HL-60/S4 treated with phorbol 12-myristate 13-acetate at 8.2 ng/mL for 4 days and 3 days (cell line): ENCODE measurements around the gene CD300H.
"Not testable (repeated sequence)": the region's sequence is repeated elsewhere in the genome, so short reads cannot be mapped to it uniquely, and the experiment has no call there.

Experiments
- in situ Hi-C: fragments of 300-500 bp; cut with MboI; formaldehyde crosslinking; loops from 2 replicates; pipeline ENCODE4 v1.15.0; 2022; ENCODE audit warnings: low sequenced_read_pairs

The CD300H gene

DNA sequence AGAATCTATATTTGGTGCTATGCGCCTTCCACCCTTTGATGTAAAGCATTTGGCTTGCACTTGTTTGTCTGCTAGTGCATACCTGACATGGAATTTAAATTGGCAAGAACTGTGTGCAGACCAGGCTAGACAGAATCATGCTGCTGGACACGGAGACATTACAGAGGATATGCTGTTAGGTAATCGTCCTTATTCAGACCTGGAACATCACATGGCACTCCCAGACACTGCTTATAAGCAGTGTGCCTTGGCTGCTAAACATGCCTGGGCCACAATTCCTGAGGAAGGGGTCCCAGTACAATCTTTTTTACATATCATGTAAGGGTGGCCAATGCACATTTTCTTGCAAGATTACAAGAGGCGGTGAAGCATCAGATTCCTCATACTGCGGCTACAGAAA lies 18.4 kb upstream of the CD300H start:
- in situ Hi-C loops, result no loop called here

DNA sequence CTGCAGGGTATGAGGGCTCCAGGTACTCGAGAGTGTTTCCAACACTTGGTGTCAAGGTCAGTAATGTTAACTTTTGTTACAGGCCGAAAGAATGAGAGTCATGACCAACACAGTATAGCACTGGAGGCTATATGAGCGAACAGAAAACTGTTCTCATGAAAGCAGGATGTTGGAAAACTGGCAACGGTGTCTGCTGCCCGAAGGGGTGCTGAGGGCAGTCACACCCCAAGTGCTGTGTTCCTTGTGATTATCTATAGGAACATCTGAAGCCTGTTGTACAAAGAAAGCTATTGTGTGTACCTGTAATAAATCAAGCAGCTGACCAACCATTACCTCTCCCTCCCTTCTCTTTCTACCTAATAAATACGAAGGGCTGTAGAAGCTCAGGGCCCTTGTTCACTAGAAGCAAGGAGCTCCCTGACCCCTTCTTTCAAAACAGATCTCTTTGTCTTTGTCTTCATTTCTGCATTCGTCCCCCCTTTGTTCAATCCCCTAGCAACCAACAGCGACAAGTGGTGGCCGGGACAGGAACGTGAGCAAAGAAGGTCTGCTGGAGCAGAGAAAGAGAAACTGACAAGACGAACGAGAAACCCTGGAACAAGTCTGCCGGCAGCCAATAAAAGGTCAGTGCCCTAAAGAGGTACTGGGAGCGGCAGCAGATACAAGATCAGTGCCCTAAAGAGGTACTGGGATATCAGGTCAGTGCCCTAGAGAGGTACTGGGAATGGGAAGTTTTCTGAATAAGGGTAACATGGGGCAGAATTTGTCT lies 17.2 kb upstream of the CD300H start:
- in situ Hi-C loops, result no loop called here

DNA sequence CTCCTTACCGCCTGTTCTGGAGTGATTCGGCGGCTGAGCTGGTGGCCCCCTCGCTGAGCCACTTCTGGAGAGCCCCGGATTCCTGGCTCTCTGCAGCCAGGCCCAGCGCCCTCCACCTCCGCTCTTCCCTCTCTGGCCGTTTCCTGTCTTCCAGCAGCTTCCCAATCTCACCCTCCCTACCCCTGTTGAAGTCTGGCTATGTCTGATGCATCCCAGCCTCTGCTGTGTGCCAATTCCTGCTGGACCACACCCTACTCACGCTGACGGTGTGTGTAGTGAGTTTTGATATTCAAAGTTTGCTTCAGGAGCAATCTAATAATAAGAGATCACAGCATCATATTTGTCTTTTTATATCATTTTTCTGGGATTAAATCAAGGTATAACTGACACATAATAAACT lies 15.3 kb upstream of the CD300H start:
- in situ Hi-C loops, result no loop called here

DNA sequence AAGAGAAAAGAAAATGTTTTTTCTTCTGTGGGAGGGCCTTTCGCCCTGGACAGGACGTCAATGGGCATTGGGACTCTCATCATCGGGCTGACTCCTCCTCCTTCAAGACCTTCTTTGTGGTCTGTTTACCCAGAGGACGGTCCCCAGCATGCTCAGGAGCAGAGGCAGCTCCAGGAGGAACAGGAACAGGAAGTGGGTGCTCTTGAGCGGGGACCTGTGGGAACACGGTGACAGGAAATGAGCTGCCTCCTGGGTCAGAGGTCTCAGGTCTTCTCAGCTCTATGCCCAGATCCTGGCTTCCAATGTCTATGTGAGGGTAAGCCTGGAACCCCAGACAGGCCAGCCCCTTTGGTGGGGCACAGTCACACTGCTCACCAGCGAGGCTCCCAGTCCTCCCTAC lies 12.6 kb upstream of the CD300H start:
- in situ Hi-C loops, result no loop called here

DNA sequence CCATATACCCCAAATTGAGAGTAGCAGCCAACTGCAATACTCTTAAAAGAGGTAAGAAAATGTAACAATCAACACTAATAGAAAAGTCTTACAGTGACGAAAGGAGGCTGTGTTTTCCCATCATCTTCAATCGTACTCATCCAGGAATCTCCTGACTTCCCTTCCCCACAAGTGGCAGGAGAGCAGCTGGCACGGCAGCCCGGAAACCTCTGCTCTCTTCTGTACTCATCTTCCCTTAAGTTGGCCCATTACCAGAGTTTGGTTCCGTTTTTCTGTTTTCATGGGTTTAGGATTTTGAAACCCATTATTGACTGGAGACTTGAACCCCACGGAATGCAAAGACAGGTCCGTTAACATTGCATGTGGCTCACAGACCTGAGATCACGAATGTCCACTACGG lies 11.7 kb upstream of the CD300H start:
- in situ Hi-C loops, result no loop called here

DNA sequence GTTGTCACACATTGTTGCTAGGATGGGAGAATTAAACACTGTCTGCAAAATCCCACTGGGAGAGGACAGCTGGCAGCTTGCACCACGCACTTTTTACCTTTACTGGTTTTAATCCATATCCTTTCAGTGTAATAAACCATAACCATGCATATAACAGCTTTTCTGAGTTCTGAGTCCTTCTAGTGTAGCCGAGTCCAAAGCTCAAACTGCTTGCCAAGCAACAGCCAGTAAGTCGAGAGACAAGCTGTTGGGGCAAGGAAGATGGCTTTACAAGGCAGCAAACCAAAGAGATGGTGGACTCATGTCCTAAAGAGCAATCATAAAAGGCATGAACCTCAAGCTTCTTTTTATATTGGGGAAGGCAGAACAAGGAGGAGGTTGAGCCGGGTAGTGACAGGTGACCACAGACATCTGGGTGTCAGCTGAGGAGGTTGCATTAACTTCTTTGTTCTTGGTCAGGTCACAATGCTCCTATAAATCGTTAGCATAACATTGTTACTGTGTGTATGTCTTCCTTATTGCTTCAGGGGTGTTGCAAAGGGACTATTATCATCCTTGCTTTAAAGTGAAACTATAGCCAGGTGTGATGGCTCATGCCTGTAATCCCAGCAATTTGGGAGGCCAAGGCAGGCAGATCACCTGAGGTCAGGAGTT lies 7.3 kb upstream of the CD300H start:
- in situ Hi-C loops, result no loop called here

DNA sequence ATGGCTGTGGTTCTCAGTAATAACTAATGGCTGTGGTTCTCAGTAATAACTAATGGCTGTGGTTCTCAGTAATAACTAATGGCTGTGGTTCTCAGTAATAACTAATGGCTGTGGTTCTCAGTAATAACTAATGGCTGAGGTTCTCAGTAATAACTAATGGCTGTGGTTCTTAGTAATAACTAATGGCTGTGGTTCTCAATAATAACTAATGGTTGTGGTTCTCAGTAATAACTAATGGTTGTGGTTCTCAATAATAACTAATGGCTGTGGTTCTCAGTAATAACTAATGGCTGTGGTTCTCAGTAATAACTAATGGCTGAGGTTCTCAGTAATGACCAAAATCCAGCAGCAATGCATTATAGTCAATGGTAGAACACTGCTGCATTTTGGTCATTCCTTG lies 6.3 kb upstream of the CD300H start:
- in situ Hi-C loops, result not testable (repeated sequence)

DNA sequence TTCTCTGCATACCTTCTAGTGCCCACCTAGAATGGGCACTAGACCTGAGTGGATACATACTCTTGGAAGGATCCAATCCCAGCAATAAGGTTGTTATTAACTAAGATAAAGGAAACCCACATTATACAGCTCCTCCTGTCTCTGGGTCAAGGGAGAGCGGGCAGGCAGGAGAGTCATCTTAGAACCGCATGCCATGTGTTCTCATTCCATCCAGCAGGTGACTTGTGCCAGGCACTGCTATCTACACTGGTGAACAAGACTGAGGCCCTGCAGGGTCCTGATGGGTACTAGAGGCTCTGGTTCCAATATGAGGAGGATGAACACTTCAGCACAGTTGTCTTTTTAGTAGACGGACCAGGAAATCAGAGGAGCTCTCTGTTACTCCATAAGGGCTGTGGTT lies 5.9 kb upstream of the CD300H start:
- in situ Hi-C loops, result no loop called here

DNA sequence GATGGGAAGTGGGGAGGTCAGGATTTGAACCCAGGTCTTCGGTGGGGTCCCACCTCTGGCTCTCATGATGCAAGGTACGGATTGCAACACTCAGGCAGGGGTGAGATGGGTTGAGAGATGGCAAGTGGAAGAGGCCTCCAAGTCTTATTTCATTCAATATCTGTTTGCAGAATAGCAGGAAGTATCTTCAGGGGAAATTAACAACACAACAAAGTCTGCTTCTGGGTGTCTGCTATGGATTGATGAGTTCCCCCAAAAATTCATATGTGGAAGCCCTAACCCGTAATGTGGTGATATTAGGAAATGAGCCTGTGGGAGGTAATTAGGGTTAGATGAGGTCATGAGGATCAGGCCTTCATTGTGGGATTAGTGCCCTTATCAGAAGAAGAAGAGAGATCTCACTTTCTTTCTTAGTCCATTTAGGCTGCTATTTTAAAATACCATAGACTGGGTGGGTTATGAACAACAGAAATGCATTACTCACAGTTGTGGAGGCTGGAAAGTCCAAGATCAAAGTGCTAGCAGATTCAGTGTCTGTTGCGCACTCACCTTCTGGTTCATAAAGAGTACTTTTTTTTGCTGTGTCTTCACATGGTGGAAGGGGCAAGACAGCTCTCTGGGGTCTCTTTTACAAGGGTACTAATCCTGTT lies 4.4 kb upstream of the CD300H start:
- in situ Hi-C loops, result no loop called here

DNA sequence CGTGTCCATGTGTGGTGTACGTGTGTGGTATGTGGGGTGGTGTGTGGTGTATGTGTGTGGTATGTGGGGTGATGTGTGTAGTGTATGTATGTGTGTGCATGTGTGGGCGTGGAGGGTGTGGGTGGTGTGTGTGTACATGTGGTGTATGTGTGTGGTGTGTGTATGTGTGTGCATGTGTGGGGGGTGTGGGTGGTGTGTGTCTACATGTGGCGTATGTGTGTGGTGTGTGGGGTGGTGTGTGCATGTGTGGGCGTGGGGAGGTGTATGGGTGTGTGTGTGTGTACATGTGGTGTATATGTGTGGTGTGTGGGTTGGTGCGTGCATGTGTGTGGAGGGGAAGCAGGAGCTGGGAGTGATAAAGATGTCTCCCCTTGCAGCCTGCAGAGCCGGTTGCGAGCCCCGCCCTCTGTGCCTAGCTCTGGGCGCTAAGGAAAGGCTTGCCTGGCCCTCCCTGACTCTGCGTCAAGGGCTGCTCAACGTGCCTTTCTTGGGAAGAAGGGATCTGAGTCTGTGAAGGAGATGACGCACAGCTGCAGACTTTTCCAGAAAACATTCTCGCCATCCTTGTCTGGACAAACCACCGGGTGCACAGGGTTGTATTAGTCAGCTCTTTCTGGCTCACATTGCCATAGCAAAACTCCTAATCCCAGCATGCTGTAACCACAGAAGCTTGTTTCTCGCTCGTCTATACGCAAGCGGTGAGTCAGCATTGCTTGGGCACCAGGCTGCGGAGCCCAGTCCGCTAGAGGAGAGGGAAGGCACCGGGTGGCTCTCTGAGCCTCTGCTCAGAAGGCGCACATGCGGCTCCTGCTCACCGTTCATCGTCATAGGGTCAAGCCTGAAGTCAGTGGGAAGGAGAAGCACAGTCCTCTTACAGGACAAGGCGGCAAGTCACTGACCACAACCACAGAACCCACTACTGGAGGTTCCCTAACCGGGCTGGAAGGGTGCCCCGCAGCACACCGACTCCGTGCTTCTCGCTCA lies 2.0 kb upstream of the CD300H start:
- in situ Hi-C loops, result no loop called here

DNA sequence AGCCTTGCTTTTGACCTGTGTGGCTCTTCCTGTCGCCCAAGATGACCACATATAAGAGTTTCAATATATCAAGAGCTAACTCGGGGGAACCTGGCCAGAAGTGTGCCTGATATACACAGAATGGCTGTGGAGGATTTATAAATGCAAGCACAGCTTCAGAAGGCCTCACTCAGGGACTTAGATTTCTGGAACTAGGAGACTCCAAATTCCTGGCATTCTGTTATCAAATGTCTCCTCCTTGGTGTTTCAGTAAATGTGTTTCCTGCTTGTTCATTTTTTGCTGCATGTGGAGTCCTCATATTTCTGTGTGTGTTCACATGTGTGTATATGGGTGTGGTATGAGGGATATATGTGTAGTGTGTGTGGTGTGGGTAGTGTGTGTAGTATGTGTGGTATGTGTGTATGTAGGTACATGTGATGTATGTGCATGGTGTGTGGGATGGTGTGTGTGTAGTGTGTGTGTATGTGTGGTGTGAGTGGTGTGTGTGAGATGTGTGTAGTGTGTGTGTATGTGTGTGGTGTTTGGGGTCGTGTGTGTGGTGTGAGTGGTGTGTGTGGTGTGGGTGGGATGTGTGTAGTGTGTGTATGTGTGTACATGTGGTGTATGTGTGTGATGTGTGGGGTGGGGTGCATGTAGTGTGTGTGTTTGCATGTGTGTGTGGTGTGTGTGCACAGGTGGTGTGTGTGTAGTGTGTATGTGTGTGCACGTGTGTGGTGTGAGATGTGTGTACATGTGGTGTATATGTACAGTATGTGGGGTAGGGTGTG lies 981 bp upstream of the CD300H start:
- in situ Hi-C loops, result no loop called here

DNA sequence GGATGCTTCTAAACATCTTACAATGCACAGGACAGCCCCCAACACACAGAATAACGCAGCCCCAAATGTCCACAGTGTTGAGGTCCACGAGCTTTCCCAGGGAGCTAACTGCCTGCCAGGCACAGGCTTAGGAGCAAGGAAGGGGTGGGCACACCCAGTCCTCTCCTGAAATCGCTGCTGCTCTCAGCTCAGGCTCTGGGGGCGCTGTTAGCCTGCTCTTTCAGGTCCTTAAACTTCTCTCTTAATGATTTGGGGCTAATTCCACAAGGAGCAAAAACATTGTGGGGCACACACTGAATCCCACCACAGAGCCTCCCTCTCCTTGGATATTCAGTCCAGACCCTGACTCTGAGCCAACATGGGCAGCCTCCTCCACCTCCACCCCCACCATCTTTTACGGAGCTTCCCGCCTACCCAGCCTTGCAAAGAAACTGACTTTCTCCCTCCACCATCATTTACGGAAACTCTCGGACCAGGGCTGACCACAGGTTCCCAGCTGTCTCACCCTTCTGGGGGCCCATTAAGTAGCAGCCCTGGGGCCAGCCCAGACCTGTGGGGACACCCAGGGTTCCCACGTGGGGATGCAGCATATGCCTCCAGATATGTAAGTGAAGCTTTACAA lies 1.1 kb downstream of the CD300H start:
- in situ Hi-C loops, result no loop called here

DNA sequence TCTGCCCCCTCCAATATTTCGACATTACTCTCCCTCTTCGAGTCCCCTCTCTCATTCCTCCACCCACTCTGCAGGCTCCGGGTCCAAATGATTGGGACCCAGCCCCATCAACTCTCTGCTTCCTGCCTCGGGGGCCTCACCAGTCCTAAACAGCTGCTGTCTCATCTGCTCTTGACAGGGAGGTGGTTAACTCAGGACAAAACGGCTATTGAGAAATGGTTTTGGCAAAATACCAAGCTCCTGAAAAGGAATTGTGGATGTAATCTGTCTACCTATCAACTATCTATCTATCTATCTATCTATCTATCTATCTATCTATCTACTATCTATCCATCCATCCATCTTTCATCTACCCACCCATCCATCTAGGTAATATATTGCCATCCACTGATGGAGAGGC lies 2.2 kb downstream of the CD300H start:
- in situ Hi-C loops, result no loop called here

DNA sequence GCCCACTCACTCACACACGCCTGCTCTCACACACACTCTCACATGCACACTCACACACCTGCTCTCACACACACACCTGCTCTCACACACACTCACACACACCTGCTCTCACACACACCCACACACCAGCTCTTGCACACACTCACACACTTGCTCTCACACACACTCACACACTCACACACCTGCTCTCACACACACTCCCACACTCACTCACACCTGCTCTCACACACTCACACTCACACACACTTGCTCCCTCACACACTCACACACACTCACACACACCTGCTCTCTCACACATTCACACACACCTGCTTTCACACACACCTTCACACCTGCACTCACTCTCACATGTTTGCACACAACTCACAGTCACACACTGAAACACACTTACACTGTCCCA lies 4.0 kb downstream of the CD300H start:
- in situ Hi-C loops, result no loop called here

DNA sequence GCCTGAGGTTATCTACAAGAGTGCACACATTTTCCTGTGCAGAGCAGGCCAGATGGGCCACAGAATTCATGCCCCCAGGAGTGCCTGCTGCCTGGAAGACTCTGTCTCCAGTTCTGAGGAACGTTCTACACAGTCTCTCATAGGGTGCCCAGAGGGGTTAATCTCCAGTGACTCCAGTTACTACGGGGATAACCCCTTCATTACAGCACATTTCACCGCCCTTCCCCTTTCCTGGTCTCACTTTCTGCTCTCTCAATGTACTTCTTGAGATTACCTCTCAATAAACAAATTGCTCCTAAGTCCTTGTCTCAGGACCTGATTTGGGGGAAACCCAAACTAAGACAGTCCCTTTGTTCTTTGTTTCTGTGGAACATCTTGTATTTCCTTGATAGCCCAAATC lies 5.7 kb downstream of the CD300H start:
- in situ Hi-C loops, result no loop called here

DNA sequence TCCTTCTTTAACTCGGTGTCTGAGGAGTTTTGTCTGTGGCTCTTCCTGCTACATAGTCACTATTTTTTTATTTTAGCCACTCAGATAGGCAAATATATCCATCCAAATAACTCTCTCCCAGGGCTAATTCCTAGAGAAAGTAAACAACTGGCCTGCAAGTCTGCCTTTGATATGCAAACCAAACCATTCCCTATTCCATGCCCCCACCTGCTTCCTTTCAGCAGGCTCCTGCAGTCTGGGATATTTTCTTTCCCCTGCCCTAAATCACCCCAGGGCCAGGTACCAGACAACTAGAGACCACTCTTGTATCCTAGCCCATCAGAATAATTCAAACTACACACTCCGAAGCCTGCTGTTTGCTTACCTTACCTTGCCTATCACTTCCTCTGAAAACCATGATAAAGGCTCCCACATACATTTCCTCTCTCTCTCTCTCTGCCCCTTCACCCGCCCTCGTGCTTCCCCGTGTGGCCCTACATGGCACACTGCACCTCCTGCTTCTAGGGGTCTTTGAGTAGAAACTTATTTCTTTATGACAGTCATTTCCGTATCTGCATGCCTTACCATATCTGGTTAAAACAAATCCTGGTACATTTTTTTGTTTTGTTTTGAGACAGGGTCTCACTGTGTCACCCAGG lies 8.3 kb downstream of the CD300H start:
- in situ Hi-C loops, result no loop called here

DNA sequence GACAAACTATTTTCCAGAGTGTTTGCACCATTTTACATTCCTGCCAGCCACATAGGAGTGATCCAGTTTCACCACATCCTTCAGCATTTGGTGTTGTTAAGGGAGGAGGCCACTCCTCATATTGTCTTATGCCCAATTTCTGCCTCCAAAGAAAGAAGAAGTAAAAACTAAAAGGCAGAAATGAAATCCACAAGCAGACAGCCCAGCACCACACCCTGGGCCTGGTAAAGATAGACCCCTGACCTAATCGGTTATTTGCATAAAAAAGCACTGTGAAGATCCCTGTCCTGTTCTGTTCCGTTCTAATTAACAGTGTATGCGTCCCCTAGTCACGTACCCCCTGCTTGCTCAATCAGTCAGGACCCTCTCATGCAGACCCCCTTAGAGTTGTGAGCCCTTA lies 8.9 kb downstream of the CD300H start:
- in situ Hi-C loops, result not testable (repeated sequence)

DNA sequence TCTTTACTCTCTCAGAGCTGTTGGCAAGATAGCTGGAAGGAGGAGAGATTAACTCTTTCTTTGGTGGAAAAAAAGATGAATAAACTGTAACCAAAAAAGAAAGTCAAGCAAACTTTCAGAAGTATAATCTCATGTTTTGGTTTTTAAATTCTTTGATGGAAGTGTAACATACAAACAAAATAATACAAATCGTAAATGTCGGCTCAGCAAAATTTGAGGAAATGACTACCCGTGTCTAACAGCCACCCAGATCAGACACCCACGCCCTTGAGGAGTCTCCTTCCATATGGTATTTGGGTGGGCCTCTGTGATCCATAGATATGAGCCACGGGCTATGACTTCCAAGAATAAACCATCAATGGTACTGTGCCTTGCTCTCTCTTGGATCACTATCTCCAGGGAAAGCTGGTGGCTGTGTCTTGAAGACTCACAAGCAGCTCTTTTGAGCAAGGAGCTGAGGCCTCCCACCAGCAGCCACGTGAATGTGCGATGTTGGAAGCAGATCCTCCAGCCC lies 11.8 kb downstream of the CD300H start:
- in situ Hi-C loops, result no loop called here

DNA sequence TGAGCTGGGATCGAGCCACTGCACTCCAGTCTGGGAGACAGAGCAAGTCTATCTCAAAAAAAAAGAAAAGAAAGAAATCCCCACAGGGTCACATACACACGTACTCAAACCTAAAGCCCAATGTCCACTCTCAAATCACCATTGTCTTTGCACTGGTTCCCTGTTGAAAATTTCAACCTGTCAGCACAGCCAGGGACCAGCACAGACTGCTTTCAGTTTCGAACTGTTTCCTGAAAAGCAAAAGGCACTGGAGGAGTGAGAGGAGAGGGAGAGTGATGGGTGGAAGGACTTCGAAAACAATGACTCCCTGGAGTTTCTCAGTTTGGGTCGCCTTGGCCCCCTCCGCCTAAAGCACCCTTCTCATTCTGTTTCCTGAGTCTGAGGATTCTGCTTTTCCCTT lies 12.4 kb downstream of the CD300H start:
- in situ Hi-C loops, result no loop called here
